H7 (cell line): ENCODE data around the gene PGLYRP4. TPM values are rescaled to one million over a fixed set of nuclear protein-coding genes. Genes with fewer than 3 reads are reported as not detected.

ENCODE experiments used
- DNase-seq: peaks from one replicate; pipeline ENCODE4 v3.0.0; 2012
- H3K27me3 ChIP-seq: 2 replicates; pipeline ENCODE4 v1.6.0; 2011; ENCODE audit warnings: mild to moderate bottlenecking, low read length; ENCODE audit not compliant: control insufficient read depth, insufficient read depth
- H3K36me3 ChIP-seq: replicated peaks from 2 replicates; pipeline ENCODE4 v1.5.1; 2011; ENCODE audit warnings: low read length; ENCODE audit not compliant: control insufficient read depth, insufficient read depth
- H3K4me3 ChIP-seq: 2 replicates; pipeline ENCODE4 v1.5.1; 2011; ENCODE audit warnings: low read depth, mild to moderate bottlenecking, control low read depth, low read length, moderate library complexity; ENCODE audit not compliant: insufficient read depth
- total RNA-seq: library from RNA; depleted of rRNA; stranded (reverse); fragments of >200 nt; shearing (Covaris generic); gene quantifications from 2 replicates; pipeline ENCODE4 v1.2.3, GENCODE V29; 2014

The PGLYRP4 gene
- total RNA-seq, 1 experiment from 2014 or later, result not detected

DNA sequence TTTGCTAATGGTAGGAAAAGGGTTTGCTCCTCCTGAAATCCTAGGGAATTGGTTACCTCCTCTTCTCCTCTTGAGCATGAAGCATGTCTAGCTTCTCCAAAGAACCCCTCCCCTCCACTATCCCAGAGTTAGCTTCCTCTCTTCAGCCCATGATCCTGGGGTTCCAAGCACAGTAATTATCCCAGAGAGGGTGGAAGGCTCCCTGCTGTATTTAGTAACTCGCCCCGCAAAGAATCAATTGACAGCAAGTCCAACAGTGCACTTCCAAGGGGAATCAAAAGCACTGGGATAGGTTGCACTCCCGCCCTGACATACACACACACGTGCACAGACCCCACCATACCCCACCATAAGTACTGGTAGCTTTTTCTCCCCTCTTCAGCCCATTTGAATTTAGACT, 39.1 kb upstream of the PGLYRP4 start:
- no peaks in the 10 kb centered on the region for H3K27me3 ChIP-seq
- no peak for DNase-seq
- no peak overlapping the region for H3K4me3 ChIP-seq
- H3K36me3 ChIP-seq, result no peaks in the 10 kb centered on the region

DNA sequence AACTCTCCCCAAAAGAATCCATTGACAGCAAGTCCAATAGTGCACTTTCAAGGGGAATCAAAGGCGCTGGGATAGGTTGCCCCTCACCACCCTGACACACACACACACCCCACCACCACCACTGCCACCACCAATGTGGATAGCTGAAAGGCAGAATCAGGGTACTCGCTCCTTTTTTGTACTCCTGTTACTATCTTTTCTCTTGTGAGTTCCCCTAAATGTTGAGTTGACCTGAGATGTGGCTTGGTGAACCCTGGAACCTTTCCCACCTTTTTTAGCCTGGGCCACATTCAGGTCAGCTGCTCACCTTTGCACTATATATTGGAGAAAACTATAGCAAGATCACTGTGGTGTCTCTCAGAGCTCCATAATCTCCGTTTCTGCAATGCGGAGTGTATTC, 38.4 kb upstream of the PGLYRP4 start:
- no peak for DNase-seq
- Histone ChIP-seq H3K36me3 (no peaks in the 10 kb centered on the region), H3K4me3 (no peak overlapping the region), H3K27me3 (no peaks in the 10 kb centered on the region)

DNA sequence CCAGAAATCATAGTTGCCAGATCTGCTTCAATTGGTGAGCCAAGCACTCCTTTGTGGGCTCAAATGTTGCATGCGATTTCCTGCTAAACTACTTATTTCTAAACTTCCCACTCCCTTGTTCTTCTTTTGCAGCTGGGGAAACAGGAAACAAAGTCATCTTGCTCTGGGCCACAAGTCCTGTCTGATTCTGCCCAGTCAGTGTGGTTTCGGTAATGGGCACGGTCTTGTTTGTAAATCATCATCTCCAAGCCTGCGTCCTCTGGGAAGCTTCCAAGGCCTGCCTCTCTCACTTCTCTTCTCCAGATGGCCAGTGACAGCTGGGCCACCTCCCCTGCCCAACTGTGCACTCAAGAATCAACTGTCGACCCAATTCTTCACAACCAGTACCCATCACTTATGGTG, 37.9 kb upstream of the PGLYRP4 start:
- Histone ChIP-seq H3K36me3 (no peaks in the 10 kb centered on the region), H3K27me3 (no peaks in the 10 kb centered on the region), H3K4me3 (no peak overlapping the region)
- DNase-seq, result no peak

DNA sequence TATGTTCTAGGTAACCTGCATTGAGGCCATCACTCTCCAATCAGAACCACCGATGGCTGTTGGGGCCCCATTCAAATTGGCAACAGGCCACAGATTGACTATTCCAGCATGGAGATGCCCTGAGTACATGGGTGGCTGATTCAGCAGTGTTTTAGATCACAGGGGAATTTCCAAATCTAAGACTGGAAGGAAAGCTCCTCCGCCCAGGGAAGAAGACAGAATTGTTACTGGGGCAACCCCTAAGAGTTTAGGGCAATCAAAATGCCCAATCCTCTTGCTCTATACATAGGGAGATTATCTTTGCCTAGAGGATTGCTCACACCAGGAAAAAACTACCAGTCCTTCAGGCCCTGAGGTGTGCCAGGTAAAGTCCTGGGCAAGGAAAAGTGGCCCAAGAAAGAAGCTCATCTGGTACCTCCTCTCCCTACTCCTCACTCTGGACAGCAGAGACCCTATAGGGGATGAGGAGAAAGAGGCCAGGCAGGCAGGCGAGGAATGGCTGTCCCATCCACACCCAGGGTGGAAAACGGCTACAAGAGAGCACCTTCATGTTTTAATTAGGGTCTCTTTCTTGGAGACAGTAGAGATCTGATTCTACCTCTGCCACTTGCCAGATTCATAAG, 36.4 kb upstream of the PGLYRP4 start:
- DNase-seq, result no peak

DNA sequence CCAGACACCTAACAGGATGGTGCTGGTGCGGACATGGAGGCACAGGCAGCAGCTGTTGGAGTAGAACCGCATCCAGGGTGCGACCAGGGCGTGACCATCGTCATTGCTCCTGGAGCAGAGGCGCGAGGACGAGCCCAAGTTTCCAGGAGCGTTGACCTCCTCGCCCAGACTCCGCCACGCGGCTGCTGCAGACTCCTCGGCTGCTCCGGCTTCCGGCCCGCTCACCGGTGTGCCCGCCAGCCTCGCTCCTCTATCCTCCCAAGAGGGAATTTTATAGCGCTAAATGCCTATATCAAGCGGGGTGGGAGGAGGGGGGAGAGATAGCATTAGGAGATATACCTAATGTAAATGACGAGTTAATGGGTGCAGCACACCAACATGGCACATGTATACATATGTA, 32.1 kb upstream of the PGLYRP4 start:
- Histone ChIP-seq H3K27me3 (no peaks in the 10 kb centered on the region), H3K4me3 (no peak overlapping the region), H3K36me3 (no peaks in the 10 kb centered on the region)
- DNase-seq, result no peak

More for the DNA sequence above, 36.4 kb upstream of the PGLYRP4 start:
- H3K4me3 ChIP-seq, result no peak overlapping the region
- no peaks in the 10 kb centered on the region for H3K36me3 ChIP-seq
- H3K27me3 ChIP-seq, result no peaks in the 10 kb centered on the region

DNA sequence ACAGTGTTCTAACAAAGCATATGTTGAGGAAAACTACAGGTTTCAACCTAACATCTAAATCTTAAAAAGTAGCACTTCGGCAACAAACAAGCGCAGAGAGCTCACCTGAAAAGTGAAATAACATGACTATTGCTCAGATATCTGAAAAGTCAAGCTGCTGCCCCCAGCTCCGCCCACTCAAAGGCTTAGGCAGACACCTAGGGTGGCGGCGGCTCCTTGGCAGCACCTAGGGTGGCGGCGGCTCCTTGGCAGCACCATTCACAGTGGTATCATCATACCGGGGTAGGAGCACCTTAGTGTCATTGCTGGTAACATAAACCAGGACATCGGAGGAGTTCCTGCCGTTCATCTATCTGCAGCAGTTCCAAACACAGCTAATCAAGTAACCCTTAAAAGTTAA, 30.9 kb upstream of the PGLYRP4 start:
- H3K4me3 ChIP-seq, result no peak overlapping the region
- no peaks in the 10 kb centered on the region for H3K36me3 ChIP-seq
- DNase-seq, result no peak
- H3K27me3 ChIP-seq, result no peaks in the 10 kb centered on the region

DNA sequence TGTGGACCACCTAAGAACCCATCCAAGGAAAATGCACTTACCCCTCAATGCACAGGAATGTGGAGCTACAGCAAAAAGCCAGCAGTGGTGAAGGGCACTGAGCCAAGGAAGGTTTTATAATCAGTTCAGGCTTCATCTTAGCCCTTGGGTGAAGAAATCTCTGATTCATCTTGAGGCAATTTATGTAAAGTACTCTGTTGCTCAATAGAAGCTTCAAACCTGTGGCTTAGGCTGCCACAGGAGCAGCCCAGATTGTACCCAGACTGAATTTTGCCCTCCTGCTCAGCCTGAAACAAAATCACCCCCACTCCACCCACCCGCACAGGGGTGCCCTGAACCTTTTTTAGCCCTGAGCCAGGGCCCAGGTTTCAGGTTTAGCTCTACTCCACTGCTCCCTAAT, 26.9 kb upstream of the PGLYRP4 start, which contains the start of gene S100A12:
Gene S100A12 (minus strand): TSS at position 111 of the 400 bp plus-strand sequence. CDS start 1,029 bp downstream, outside the sequence.
- DNase-seq, result no peak
- Histone ChIP-seq H3K36me3 (no peaks in the 10 kb centered on the region), H3K4me3 (no peak within 1 kb of the TSS), H3K27me3 (no peaks in the 10 kb centered on the region)

DNA sequence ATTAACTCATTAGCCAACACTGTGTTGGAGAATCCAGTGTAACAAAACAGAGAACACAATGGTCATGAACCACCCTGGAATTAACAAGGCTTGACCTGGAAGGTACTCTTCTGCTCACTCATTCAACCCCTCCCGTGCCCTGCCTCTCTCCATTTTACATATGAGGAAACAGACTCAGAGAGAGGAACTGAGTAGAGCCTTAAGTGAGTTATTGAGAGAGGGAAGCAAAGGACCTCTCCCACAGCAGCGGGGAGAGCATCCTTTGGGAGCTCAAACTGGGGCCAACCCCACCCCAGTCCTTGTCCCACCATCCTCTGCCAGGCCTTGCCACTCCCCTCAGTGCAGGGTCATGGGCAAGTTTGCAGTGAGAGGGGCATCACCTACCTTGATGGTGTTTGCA, 25.4 kb upstream of the PGLYRP4 start:
- no peaks in the 10 kb centered on the region for H3K36me3 ChIP-seq
- no peaks in the 10 kb centered on the region for H3K27me3 ChIP-seq
- H3K4me3 ChIP-seq, result no peak overlapping the region
- no peak for DNase-seq

DNA sequence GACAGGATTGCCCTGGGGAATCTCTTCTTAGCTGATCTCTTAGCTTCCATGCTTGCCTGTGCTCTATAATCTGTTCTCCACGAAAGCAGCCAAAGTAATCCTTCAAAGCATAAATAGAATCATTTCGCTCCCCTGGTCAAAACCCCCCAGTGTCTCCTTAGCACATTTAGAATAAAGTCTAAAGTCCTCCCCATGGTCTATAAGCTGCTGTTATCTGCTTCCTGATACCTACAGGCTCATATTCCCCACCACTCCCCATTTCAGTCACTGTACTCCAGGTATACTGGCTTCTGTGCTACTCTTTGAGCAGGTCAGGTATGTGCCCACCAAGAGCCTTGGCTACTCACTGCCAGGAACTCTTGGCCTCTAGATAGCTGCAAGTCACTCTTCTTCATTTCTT, 23.9 kb upstream of the PGLYRP4 start:
- no peaks in the 10 kb centered on the region for H3K27me3 ChIP-seq
- no peaks in the 10 kb centered on the region for H3K36me3 ChIP-seq
- no peak overlapping the region for H3K4me3 ChIP-seq
- no peak for DNase-seq

DNA sequence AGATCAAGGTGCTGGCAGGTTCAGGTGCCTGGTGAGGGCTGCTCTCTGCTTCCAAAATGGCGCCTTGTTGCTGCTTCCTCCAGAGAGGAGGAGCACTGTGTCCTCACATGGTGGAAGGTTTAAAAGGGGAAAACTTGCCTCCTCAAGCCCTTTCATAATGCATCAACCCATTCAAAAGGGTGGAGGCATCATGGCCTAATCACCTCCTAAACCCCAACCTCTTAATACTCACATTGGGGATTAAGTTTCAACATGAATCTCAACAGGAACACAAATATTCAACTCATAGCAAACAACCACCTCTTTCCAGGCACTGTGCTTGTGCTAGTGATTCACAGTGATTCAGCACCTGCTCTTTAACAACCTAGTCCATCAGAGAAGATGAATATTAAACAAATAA, 22.6 kb upstream of the PGLYRP4 start:
- Histone ChIP-seq H3K27me3 (no peaks in the 10 kb centered on the region), H3K4me3 (no peak overlapping the region), H3K36me3 (no peaks in the 10 kb centered on the region)
- DNase-seq, result no peak

DNA sequence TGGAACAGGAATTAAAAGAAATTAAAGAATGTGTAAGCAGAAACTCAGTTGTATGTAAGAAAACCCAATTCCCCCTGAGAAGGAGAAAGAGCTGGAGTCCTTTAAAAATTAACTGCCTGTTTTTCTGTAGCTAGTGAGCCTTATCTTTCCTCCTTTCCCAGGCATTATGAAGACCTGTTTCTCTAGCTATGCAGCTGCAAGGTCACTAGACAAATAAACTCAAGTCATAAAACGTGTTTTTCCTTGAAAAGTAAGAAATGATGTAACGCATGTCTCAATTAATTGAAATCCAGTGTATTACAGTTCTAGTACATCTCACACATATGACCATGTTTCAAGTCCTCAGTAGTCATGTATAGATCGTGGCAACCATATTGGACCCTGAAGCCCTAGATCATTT, 21.5 kb upstream of the PGLYRP4 start:
- DNase-seq, result no peak
- no peaks in the 10 kb centered on the region for H3K36me3 ChIP-seq
- no peaks in the 10 kb centered on the region for H3K27me3 ChIP-seq
- H3K4me3 ChIP-seq, result no peak overlapping the region

DNA sequence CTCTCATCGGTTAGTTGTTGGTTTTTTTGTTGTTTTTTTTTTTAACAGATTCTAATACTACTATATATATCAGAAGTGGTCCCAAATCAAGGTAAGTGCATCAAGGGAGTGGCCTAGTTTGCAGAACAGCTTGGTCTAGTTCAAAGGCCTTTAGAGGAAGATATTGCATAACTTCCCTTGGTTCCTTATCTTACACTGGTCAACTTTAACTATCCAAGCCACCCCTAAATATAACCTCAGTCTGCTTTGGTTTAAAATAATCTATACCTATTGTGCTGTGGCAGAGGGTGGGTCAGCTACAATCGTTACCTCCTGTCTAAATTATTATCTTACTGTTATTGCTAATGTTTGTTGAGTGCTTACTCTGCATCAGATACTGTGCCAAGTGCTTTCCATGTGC, 19.9 kb upstream of the PGLYRP4 start:
- Histone ChIP-seq H3K4me3 (no peak overlapping the region), H3K36me3 (no peaks in the 10 kb centered on the region), H3K27me3 (no peaks in the 10 kb centered on the region)
- DNase-seq, result no peak

DNA sequence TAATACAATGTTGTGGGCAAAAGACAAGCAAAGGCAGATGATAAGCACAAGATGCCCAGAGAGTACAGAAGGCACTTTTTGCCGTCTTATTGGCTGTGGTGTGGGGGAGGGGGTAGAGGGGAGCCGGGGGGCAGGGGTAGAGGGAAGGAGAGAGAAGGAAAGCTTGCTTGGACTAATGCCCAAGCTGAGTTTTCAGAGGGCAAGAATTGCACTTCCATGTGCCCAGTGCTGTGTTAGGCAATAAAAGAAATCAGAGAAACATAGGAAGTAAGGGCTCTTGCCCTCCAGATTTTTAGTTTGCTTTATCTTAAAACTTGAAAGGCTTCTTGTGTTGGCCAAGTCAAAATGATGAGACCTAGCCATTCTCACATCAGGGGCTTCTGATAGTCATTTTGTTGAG, 18.4 kb upstream of the PGLYRP4 start:
- H3K27me3 ChIP-seq, result no peaks in the 10 kb centered on the region
- H3K36me3 ChIP-seq, result no peaks in the 10 kb centered on the region
- H3K4me3 ChIP-seq, result no peak overlapping the region
- DNase-seq, result no peak

DNA sequence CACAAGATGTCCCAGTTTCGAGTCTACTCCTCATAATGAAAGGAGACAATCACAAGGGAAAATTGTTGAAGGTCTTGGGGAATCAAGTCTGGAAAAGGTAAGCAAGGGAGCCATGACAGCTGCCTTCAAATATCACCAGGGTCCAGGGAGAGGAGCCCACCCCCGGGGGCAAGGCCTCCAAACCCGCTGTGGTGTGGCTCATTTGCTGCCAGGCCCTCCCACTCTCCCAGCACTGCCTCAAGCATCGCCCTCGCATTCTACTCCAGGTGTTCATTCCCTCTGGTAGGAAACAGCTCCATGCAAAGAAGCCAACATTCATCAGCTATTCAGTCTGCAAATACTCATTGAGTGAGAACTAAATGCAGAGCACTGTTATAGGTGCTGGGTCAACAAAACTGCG, 17.6 kb upstream of the PGLYRP4 start:
- no peak overlapping the region for H3K4me3 ChIP-seq
- no peak for DNase-seq
- no peaks in the 10 kb centered on the region for H3K36me3 ChIP-seq
- H3K27me3 ChIP-seq, result no peaks in the 10 kb centered on the region

DNA sequence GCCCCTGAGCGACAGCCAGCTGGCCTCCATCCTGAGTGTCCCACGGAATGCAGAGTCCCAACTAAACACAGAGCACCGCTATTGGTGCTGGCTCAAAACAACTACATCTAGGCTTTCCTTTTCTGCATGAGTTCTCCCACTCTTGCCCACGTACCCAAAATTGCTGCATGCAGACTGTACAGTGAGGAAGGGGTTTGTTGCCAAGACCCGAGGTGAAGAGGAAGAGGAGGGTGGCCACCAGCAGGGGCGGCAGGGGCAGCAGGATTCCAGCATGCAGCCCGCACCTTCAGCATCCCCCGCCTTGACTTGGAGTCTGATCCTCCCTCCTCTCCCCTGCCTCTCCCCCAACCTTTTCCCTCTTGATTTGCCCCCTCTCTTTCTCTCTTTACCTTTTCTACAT, 17.1 kb upstream of the PGLYRP4 start:
- Histone ChIP-seq H3K36me3 (no peaks in the 10 kb centered on the region), H3K4me3 (no peak overlapping the region), H3K27me3 (no peaks in the 10 kb centered on the region)
- peak; percentile 26 for DNase-seq
